GM19043 (cell line): Measurements from ENCODE around the gene RAB20.
"Not testable (repeated sequence)": the region's sequence is repeated elsewhere in the genome, so short reads cannot be mapped to it uniquely, and the experiment has no call there.

Experiments
- ATAC-seq: cut with Tn5 transposase; IDR thresholded peaks from one replicate; pipeline ENCODE4 v1.9.1; 2021; ENCODE audit warnings: low read depth; ENCODE audit not compliant: unreplicated experiment

Gene RAB20

GRCh38 chr13:110532258-110532657 is 29.3 kb downstream of the RAB20 start:
- not testable (repeated sequence) for ATAC-seq

DNA sequence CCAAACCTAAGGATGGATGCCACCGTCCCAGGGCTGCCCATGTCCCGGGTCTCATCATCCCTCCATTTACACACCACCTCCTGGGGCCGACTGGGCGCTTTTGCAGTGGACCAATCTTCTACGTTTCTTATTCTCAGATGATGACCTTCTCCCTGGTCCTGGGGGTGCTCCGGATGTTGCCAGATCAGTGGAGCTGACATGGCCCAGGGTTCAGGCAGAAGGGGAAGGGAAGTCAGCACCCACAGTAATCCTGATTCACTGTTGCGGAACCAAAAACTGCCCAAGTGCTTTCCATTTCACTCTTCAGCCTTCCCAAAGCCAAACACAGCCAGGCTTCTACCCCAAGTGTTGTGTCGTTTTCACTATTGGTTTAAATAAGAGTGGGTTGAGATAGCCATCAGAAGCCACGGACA is 29.8 kb downstream of the RAB20 start:
- ATAC-seq = no peak

- ATAC-seq = no peak
These were observed 30.4 kb downstream of the RAB20 start for GRCh38 chr13:110531100-110531499.

- ATAC-seq = no peak
These were observed 31.8 kb downstream of the RAB20 start for GRCh38 chr13:110529522-110530311.

DNA sequence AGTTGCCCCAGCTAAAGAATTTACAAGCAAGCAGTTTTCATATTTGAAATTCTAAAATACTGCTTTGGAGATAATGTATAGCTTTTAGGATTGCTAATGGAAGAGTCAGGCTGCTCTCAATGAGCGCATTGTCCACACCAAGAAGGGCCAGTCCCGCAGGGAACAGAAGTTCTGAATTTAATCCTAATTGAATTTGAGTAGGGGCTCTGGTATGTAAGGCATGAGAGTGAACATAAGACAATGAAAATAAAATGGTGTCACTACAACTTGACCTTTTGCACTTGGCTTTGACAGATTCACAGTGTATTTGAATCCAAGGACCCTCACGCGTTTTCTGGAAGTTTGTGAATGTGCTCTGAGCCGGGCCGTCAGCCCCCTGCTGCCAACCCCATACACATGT is 32.6 kb downstream of the RAB20 start:
- ATAC-seq = no peak

- no peak for ATAC-seq
These were observed 33.2 kb downstream of the RAB20 start for GRCh38 chr13:110528371-110528770.

DNA sequence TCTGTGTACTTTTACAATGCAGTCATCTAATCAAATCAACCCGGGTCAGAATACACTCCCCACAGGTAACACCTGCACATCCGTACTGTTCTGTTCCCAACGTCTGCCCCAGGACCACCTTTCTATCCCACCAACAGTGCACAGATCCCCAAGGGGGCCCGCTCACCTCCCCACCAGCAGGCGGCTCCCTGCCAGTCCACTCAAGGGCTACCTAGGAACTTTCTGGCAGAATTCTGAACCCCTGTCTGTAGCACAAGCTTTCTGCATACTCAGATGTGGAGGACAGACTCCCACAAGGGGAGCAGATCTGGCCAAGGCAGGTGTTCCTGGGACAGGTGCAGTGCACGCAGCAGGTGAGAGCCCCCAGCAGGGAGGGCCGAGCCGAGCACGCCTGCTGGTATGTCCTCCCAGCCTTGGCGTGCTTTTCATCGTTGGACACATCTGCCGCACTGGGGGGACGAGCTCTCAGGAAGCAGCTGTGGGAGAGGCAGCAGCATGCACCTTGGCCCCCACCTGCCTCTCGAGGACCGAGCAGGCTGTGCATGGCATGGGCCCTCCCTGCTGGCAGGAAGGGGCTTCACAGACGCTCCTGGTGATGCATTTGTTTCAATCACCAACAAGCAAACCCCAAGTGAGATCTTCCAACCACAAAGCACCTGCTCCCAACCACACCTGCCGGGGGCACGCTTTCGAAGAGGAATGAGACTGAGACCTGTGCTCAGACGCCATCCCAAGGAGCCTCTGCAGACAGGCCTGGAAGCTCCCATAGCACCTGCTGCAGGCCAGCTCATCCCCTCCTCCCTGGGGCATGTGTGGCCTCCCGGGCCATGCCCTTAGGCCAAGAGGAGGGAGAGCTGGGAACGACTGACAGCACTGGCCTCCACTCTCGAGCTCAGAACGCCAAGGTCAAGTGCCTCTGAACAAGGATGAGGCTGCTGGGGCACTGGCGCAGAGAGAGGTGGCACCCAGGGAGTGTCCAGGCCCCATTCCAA is 35.9 kb downstream of the RAB20 start:
- peak; percentile 87 for ATAC-seq

DNA sequence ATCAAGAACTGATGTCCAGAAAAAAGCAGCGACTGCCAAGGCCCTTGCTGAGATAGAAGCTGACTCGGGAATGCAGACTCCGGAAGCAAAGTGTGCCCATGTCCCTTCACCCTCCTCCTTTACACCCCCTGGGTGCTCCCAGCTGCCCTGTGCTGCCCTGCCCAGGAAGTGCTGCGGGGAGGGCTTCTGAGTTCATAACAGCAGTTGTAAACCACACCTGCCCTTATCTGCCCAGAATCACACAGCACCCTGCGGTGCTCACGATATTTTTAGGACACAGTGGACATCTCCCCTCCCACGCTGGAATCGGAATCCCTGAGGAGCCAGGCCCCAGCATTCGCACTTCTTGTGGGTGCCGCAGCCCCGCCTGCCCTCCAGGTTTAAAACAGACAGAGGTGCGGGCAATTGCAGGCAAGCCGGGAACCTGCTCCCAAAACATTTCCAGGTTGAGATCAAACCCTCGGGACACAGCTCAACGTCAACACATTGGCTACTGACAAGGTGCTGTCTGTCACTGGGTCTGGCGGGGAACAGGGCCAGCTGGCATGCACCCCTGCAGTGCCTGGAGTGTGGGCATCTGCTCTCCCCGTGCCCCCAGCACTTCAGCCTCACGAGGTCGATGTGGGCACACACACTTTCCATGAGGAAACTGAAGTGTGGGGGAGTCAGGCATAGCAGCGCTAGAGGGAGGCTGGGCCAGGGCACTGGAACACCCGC is 36.8 kb downstream of the RAB20 start:
- ATAC-seq = no peak

DNA sequence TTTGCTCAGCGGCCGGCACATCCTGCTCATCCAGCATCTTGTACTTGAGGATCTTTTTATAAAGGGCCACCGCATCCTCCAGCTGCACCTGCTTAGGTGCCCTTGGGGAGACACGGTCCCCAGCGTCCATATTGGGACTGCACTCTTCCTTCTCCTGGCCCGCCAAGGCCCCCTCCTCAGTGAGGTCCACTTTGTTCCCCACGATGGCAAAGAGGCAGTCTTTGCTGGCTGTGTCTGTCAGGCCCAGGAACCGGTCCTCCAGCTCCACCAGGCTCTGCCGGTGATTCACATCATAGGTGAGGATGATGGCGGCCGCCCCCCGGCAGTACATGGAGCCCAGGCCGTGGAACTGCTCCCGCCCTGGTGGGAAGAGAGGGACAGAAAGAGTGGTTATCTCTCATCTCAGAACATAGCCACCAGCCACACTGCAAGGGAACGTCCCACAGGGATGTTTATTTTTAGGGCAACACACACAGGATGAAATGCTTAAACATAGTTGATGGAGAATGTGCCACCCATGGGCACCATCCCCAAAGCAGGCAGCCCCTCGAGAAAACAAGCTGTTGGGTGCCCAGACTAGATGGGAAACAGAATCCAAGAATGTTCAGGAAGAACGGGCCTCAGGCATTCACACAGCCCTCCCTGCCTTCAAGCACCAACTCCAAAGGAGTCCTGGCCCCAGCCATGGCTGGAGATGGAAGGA is 37.5 kb downstream of the RAB20 start:
- no peak for ATAC-seq

- ATAC-seq = no peak
These were observed 38.3 kb downstream of the RAB20 start for GRCh38 chr13:110523180-110523579.

DNA sequence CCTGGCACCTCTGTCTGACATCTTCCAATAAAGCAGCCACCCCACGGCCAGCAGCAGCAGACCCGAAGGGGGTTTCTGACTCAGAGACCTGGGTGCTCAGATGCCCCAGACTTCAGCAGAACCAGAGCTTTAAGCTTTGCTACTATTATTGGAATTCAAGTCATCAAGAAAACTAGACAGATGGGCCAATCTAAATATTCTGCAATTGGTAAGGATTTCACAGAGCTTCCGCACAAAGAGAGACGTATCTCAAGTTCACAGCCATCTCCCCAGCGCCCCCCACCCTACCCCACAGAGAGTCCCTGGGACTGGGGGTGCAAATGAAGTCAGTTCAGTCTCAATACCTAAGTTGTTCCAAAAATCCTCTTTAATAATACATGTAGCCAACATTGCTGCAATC is 38.8 kb downstream of the RAB20 start:
- ATAC-seq = no peak

GRCh38 chr13:110521946-110522345 is 39.6 kb downstream of the RAB20 start:
- no peak for ATAC-seq

DNA sequence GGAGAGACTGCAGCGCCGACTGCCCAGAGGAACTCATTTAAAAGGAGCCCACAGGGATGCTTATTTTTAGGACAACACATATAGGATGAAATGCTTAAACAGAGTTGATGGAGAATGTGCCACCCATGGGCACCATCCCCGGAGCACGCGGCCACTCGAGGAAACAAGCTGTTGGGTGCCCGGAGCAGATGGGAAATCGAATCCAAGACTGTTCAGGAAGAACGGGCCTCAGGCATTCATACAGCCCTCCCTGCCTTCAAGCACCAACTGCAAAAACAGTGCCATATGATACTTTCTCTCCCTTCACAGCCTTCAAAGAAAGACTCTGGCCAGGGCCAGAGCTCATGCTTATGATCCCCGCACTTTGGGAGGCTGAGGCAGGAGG is 40.2 kb downstream of the RAB20 start:
- ATAC-seq = no peak

DNA sequence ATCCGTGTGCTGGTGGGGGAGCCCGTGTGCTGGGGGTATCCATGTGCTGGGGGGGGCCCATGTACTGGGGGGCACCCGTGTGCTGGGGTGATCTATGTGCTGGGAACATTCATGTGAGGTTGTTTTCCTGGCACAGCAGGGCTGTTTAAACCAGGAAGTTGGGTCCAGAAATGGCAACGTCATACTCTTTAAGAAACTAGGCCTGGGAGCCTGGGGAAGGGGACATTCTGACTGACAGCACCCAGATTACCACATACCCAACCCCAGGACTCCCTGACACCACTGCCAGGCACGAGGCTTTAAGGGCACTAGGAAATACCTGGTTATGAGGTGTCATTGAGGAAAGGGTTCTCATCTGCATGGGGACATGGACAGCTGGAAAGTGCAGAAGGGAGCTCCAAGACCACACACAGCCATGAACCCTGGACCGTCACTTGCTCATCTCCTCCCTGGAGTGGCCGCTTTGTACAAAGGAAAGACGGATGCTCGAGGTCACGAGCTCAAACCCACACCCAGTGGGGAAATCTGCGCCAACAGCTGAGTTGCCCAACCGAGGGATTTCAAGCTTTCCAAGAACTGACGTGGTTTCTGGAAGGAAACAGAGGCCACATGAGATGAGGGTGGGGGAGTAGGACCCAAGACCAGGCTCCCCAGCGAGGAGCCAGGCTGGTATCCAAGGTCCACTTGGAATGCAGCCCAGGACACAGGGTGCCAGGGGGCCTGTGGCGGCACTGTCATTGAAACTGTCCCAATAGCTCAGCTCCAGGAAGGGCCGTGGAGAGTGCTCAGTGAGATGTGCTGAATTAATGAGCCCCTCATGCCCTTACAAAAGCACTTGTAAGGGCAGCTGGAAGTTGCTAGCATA is 40.9 kb downstream of the RAB20 start:
- no peak for ATAC-seq

DNA sequence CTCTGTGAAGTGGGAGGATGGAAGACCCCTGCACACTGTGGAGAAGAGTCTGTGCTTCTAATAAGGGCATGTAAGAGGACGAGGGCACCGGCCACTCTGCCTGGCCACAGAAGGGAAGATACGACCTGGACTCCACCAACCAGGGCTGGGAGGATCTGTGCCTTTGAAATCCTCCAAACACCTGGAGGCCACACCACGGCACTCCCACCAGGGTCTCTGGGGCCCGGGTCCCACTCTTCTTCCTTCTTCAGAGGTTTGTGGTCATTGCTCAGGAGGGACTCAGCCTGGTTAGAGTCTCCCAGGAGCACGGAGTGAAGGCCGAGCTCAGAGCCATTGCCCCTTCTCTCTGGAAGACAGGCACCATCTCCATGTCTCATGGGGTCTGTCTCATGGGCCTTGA is 42.0 kb downstream of the RAB20 start:
- no peak for ATAC-seq

GRCh38 chr13:110519046-110519445 is 42.5 kb downstream of the RAB20 start:
- no peak for ATAC-seq

DNA sequence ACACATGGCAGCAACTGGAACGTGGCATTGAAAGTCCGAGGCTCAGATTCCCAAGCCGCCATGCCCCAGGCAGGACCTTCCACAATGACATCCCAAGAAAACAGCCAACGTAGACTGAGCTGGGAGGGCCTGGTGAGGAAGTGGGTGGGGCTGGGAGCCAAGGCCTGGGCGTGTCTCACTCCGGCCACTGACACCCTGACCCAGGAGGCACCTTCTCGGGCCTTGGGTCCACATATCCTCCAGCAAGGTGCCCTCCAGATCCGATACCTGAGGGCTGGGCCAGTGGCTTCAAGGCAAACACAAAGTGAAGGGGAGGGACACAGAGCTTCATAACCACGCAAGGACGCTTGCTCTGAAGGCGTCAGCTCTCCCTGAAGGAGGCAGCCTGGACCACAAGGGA is 43.0 kb downstream of the RAB20 start:
- ATAC-seq = no peak

- ATAC-seq = no peak
These were observed 43.3 kb downstream of the RAB20 start for GRCh38 chr13:110518226-110518525.

GRCh38 chr13:110517505-110518225 is 43.9 kb downstream of the RAB20 start:
- ATAC-seq = no peak
